Neural progenitor cell (in vitro differentiated cells): ENCODE measurements around the gene DRC1. TPM values are rescaled to one million over a fixed set of nuclear protein-coding genes. Genes with fewer than 3 reads are reported as not detected.

Experiments
- DNase-seq: peaks from one replicate; pipeline ENCODE4 v3.0.0-alpha.2; 2016; ENCODE audit warnings: low spot score
- H2AFZ ChIP-seq: fragments of 200-600 bp; sonication (generic); replicated peaks from 2 replicates; pipeline ENCODE4 v1.6.1; 2016; ENCODE audit warnings: antibody characterized with exemption
- H3F3A ChIP-seq: fragments of 200-600 bp; sonication (generic); 2 replicates; pipeline ENCODE4 v1.6.1; 2016; ENCODE audit warnings: antibody characterized with exemption, low read depth
- H3K27ac ChIP-seq: fragments of 200-600 bp; sonication (generic); 2 replicates; pipeline ENCODE4 v1.5.1; 2016; ENCODE audit warnings: mild to moderate bottlenecking
- H3K27me3 ChIP-seq: fragments of 200-600 bp; sonication (generic); 2 replicates; pipeline ENCODE4 v1.6.1; 2016; ENCODE audit warnings: mild to moderate bottlenecking, moderate library complexity
- H3K36me3 ChIP-seq: fragments of 200-600 bp; sonication (generic); 2 replicates; pipeline ENCODE4 v1.5.1; 2016
- H3K4me1 ChIP-seq: fragments of 200-600 bp; sonication (generic); 2 replicates; pipeline ENCODE4 v1.6.1; 2016; ENCODE audit warnings: mixed run types
- H3K4me2 ChIP-seq: fragments of 200-600 bp; sonication (generic); 2 replicates; pipeline ENCODE4 v1.6.1; 2016
- H3K4me3 ChIP-seq: fragments of 200-600 bp; sonication (generic); 2 replicates; pipeline ENCODE4 v1.5.1; 2016
- H3K79me2 ChIP-seq: fragments of 200-600 bp; sonication (generic); 2 replicates; pipeline ENCODE4 v1.6.1; 2016; ENCODE audit warnings: low read depth
- H3K9ac ChIP-seq: fragments of 200-600 bp; sonication (generic); 2 replicates; pipeline ENCODE4 v1.6.1; 2016
- H3K9me3 ChIP-seq: fragments of 200-600 bp; sonication (generic); 2 replicates; pipeline ENCODE4 v1.5.1; 2016; ENCODE audit warnings: low read depth
- H4K20me1 ChIP-seq: fragments of 200-600 bp; sonication (generic); 2 replicates; pipeline ENCODE4 v1.6.1; 2016; ENCODE audit warnings: low read depth
- H3K27ac Mint-ChIP-seq: 3 replicates; pipeline ENCODE4 v1.8.0; 2021; ENCODE audit warnings: mixed read lengths
- H3K27me3 Mint-ChIP-seq: 2 replicates; pipeline ENCODE4 v1.8.0; 2022; ENCODE audit warnings: low read depth, mild to moderate bottlenecking, inconsistent platforms, moderate library complexity, mixed read lengths; ENCODE audit not compliant: insufficient read depth
- H3K36me3 Mint-ChIP-seq: 3 replicates; pipeline ENCODE4 v1.8.0; 2021; ENCODE audit warnings: mixed read lengths
- H3K4me1 Mint-ChIP-seq: 3 replicates; pipeline ENCODE4 v1.8.0; 2021; ENCODE audit warnings: mixed read lengths
- H3K4me3 Mint-ChIP-seq: 3 replicates; pipeline ENCODE4 v1.8.0; 2021; ENCODE audit warnings: mild to moderate bottlenecking, moderate library complexity, mixed read lengths
- H3K9me3 Mint-ChIP-seq: 3 replicates; pipeline ENCODE4 v1.8.0; 2020; ENCODE audit warnings: mixed read lengths
- CTCF ChIP-seq: fragments of 200-600 bp; sonication (generic); IDR thresholded peaks from 2 replicates; pipeline ENCODE4 v1.5.1; 2017; ENCODE audit warnings: antibody characterized with exemption, mild to moderate bottlenecking
- EZH2 ChIP-seq: fragments of 200-600 bp; sonication (generic); IDR thresholded peaks from 2 replicates; pipeline ENCODE4 v1.6.1; 2017; ENCODE audit warnings: antibody characterized with exemption, mild to moderate bottlenecking, moderate library complexity
- EZH2phosphoT487 ChIP-seq: fragments of 200-600 bp; sonication (generic); IDR thresholded peaks from 2 replicates; pipeline ENCODE4 v1.6.1; 2017; ENCODE audit warnings: antibody characterized with exemption
- total RNA-seq: library from RNA; depleted of rRNA; stranded (reverse); fragments of >200 nt; gene quantifications from 2 replicates; pipeline ENCODE4 v1.2.3, GENCODE V29; 2015; ENCODE audit warnings: low replicate concordance

Gene DRC1
- total RNA-seq, 1 donor from 2014 or later = not detected

GRCh38 chr2:26478366-26478765 lies 76.6 kb downstream of the DRC1 start:
- Histone ChIP-seq H3K27ac (no peak overlapping the region), H3K4me3 (no peak overlapping the region), H3K27me3 (no peaks in the 10 kb centered on the region), H3K79me2 (no peaks in the 10 kb centered on the region), H2AFZ (no peak overlapping the region), H3K9ac (no peak overlapping the region), H3F3A (no peaks in the 10 kb centered on the region), H3K4me1 (peaks cover 13% of the 10 kb centered on the region), H3K4me2 (no peak overlapping the region), H3K36me3 (no peaks in the 10 kb centered on the region), H3K9me3 (no peaks in the 10 kb centered on the region), H4K20me1 (no peaks in the 10 kb centered on the region)
- no peak for TF ChIP-seq EZH2
- Mint-ChIP-seq H3K4me1 (peaks cover 14% of the 10 kb centered on the region), H3K36me3 (no peaks in the 10 kb centered on the region), H3K4me3 (no peak overlapping the region), H3K27me3 (peaks cover 11% of the 10 kb centered on the region), H3K9me3 (no peaks in the 10 kb centered on the region), H3K27ac (no peak overlapping the region)
- no peak for DNase-seq

GRCh38 chr2:26479131-26479788 lies 77.5 kb downstream of the DRC1 start:
- H3K9ac ChIP-seq = no peak overlapping the region
- no peaks in the 10 kb centered on the region for H3K27me3 ChIP-seq
- H3F3A ChIP-seq = no peaks in the 10 kb centered on the region
- H3K27ac ChIP-seq = no peak overlapping the region
- H3K4me3 ChIP-seq = no peak overlapping the region
- H3K79me2 ChIP-seq = no peaks in the 10 kb centered on the region
- H3K4me1 ChIP-seq = peaks cover 13% of the 10 kb centered on the region
- Mint-ChIP-seq H3K27me3 (peaks cover 11% of the 10 kb centered on the region), H3K9me3 (no peaks in the 10 kb centered on the region), H3K4me1 (peaks cover 18% of the 10 kb centered on the region), H3K36me3 (no peaks in the 10 kb centered on the region), H3K27ac (no peak overlapping the region), H3K4me3 (no peak overlapping the region)
- no peak overlapping the region for H3K4me2 ChIP-seq
- no peak for TF ChIP-seq EZH2phosphoT487
- no peak for TF ChIP-seq EZH2
- TF ChIP-seq CTCF = no peak
- no peaks in the 10 kb centered on the region for H4K20me1 ChIP-seq
- no peaks in the 10 kb centered on the region for H3K9me3 ChIP-seq
- DNase-seq = no peak
- no peaks in the 10 kb centered on the region for H3K36me3 ChIP-seq
- no peak overlapping the region for H2AFZ ChIP-seq

DNA sequence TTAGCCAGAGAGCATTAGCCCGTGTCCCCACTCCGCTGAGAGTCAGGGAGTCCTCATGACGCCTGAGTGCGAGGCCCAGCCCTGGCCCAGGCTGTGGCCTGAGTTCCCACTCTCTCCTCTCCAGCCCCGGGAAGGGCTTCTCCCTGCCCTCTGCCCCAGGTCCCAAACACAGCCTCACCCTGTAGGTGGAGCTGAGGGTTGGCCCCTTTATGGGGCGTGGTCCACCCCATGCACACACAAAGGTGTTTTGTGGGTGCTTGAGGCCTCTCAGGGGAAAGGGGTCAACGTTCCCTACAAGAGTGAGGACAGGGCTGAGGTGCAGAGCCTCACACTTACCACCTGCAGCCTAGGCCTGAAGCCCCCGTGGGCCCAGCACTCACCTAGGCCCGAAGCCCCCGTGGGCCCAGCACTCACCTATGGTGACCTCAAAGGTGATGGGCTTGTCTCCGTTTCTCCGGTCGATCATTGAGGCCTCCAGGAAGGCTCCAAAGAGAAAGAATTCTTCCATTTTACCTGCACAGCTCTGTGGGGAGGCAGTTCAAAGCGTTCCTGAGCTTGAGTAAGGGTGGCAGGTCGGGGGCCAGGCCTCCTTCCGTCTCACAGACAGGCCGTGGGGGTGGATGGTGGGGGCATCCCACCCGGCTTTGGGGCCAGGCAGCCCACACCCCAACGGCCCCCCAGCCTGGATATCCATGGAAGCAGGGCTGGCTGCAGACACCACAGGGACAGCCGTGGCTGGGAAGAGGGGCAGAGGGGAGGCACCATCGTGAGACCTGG lies 78.3 kb downstream of the DRC1 start:
- H3K36me3 ChIP-seq = no peaks in the 10 kb centered on the region
- no peak for DNase-seq
- H2AFZ ChIP-seq = no peak overlapping the region

More for the DNA sequence above, 78.3 kb downstream of the DRC1 start:
- Histone ChIP-seq H3K4me1 (peaks cover 13% of the 10 kb centered on the region), H3K4me2 (no peak overlapping the region), H4K20me1 (no peaks in the 10 kb centered on the region), H3F3A (no peaks in the 10 kb centered on the region), H3K9ac (no peak overlapping the region), H3K27me3 (no peaks in the 10 kb centered on the region), H3K9me3 (no peaks in the 10 kb centered on the region), H3K79me2 (no peaks in the 10 kb centered on the region), H3K4me3 (no peak overlapping the region), H3K27ac (no peak overlapping the region)
- Mint-ChIP-seq H3K27ac (no peak overlapping the region), H3K9me3 (no peaks in the 10 kb centered on the region), H3K4me1 (peaks cover 18% of the 10 kb centered on the region), H3K4me3 (no peak overlapping the region), H3K36me3 (no peaks in the 10 kb centered on the region), H3K27me3 (peaks cover 11% of the 10 kb centered on the region)
- TF ChIP-seq CTCF = no peak
- no peak for TF ChIP-seq EZH2
- TF ChIP-seq EZH2phosphoT487 = no peak
